ACC112 (cell line): Measurements from ENCODE around the gene MARCHF9.

Source experiments
- H2AFZ ChIP-seq: fragments of 200-600 bp; sonication (generic); one replicate; pipeline ENCODE4 v1.6.0; 2017; ENCODE audit warnings: antibody characterized with exemption, low read length; ENCODE audit not compliant: unreplicated experiment
- H3K27ac ChIP-seq: fragments of 200-600 bp; sonication (generic); 2 replicates; pipeline ENCODE4 v1.5.1; 2014; ENCODE audit warnings: low read depth, mild to moderate bottlenecking, antibody characterized with exemption, low read length, moderate library complexity
- H3K27me3 ChIP-seq: fragments of 200-600 bp; sonication (generic); 2 replicates; pipeline ENCODE4 v1.6.1; 2014; ENCODE audit warnings: mild to moderate bottlenecking, antibody characterized with exemption, low read length, moderate library complexity, mixed read lengths; ENCODE audit not compliant: insufficient read depth
- H3K36me3 ChIP-seq: fragments of 200-600 bp; sonication (generic); 2 replicates; pipeline ENCODE4 v1.6.1; 2016; ENCODE audit warnings: mild to moderate bottlenecking, antibody characterized with exemption, low read length, moderate library complexity, mixed read lengths; ENCODE audit not compliant: insufficient read depth
- H3K4me1 ChIP-seq: fragments of 200-600 bp; sonication (generic); one replicate; pipeline ENCODE4 v1.6.1; 2016; ENCODE audit warnings: low read length, mixed read lengths; ENCODE audit not compliant: insufficient read depth, unreplicated experiment, control insufficient read depth
- H3K4me3 ChIP-seq: fragments of 200-600 bp; sonication (generic); 2 replicates; pipeline ENCODE4 v1.5.1; 2014; ENCODE audit warnings: mild to moderate bottlenecking, low read depth, low read length
- H3K79me2 ChIP-seq: fragments of 200-600 bp; sonication (generic); one replicate; pipeline ENCODE4 v1.6.0; 2016; ENCODE audit warnings: low read length; ENCODE audit not compliant: control insufficient read depth, unreplicated experiment, insufficient read depth

MARCHF9 gene

DNA sequence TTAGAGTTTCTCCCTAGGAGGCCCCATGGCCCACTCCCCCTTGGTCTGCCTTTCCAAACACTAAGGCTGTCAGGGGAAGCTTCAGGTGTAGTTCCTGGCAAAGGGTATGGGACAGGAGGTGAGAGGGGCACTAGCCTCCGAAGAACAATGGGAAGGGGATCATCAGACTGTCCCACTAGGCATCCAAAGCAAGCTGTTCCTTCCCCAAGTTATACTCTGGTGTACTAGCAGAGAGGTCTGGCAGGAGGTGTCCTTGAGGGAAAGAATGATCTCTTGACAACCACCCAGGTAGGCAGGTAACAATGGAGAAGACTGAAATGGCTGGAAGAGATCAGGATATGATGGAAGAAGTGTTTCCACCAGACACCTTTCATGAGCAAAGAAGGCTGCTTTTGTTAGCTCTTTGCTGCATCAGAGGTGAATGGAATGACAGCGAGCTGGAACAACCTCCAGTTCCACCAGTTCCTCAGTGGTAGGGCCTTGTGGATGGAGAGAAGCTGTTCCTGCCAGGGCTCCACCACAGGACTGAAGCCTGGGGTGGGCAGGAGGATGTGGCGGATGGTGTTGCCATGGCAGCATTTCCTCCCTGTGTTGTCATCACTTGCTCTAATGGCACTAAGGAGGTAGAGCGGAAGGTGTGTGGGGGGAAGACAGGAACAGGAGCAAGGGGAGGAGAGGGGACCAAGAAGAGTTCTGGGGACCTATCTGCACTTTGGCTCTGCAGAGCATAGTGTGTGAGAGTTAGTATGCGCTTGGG is 14.1 kb upstream of the MARCHF9 start:
- 0 out of 2 replicates have a peak, but pooled peaks cover under 1% of the 10 kb centered on the region for H3K36me3 ChIP-seq
- H3K4me3 ChIP-seq: no peak overlapping the region
- H3K27me3 ChIP-seq: peaks cover 54% of the 10 kb centered on the region
- no peak overlapping the region for H2AFZ ChIP-seq
- no peak overlapping the region for H3K27ac ChIP-seq
- peaks cover 11% of the 10 kb centered on the region for H3K4me1 ChIP-seq
- no peaks in the 10 kb centered on the region for H3K79me2 ChIP-seq

GRCh38 chr12:57741413-57741789 is 13.5 kb upstream of the MARCHF9 start:
- no peaks in the 10 kb centered on the region for H3K79me2 ChIP-seq
- peaks cover 6% of the 10 kb centered on the region; the same call in 1 of the 2 replicates for H3K36me3 ChIP-seq
- peaks cover 10% of the 10 kb centered on the region for H3K4me1 ChIP-seq
- no peak overlapping the region for H2AFZ ChIP-seq
- no peak overlapping the region for H3K4me3 ChIP-seq
- peaks cover 49% of the 10 kb centered on the region for H3K27me3 ChIP-seq
- no peak overlapping the region for H3K27ac ChIP-seq

- Histone ChIP-seq H2AFZ (no peak overlapping the region), H3K79me2 (no peaks in the 10 kb centered on the region), H3K27me3 (peaks cover 42% of the 10 kb centered on the region)
These were observed 12.8 kb upstream of the MARCHF9 start for GRCh38 chr12:57741844-57742738.

GRCh38 chr12:57743769-57744168 is 11.1 kb upstream of the MARCHF9 start:
- peaks cover 26% of the 10 kb centered on the region for H3K27me3 ChIP-seq
- no peaks in the 10 kb centered on the region for H3K4me1 ChIP-seq
- no peaks in the 10 kb centered on the region for H3K79me2 ChIP-seq
- no peak overlapping the region for H2AFZ ChIP-seq
- H3K36me3 ChIP-seq: peaks cover 17% of the 10 kb centered on the region; the same call in 1 of the 2 replicates
- H3K4me3 ChIP-seq: no peak overlapping the region
- no peak overlapping the region for H3K27ac ChIP-seq

More at GRCh38 chr12:57741844-57742738, 12.8 kb upstream of the MARCHF9 start:
- Histone ChIP-seq H3K27ac (no peak overlapping the region), H3K4me3 (no peak overlapping the region), H3K36me3 (peaks cover 9% of the 10 kb centered on the region; the same call in 1 of the 2 replicates), H3K4me1 (peaks cover 6% of the 10 kb centered on the region)

DNA sequence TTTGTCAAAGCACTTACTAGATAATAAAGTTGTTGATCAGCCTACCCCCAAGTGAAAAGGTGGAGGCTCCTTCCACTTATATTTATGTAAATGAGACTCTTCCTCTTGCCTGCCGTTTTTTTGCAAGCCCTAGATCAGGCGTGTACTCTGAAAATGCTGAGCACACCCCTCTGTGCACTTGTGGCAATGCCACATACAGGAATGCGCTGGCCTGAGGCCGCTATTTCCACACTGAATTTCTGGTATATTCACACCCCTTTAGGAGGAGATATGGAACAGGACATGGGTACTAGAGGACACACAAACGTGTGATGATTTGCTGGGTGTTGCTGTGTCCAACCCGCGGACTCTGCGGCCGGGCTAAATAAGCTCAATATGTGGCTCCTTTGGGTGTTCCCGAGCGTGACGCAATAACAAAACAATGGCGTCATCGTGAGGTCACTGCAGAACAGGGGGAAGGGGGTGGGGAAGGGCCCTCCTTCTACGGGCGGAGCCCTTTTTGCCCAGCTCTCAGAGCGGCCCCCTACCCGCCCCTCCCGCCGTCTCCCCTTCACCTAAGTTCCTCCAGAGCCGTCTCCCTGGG is 10.6 kb upstream of the MARCHF9 start:
- Histone ChIP-seq H2AFZ (no peak overlapping the region), H3K79me2 (peaks cover 3% of the 10 kb centered on the region), H3K27ac (peak overlapping the region; percentile 88), H3K4me1 (no peaks in the 10 kb centered on the region), H3K27me3 (peaks cover 20% of the 10 kb centered on the region), H3K36me3 (peaks cover 20% of the 10 kb centered on the region; the same call in 1 of the 2 replicates), H3K4me3 (peak overlapping the region; percentile 96)

DNA sequence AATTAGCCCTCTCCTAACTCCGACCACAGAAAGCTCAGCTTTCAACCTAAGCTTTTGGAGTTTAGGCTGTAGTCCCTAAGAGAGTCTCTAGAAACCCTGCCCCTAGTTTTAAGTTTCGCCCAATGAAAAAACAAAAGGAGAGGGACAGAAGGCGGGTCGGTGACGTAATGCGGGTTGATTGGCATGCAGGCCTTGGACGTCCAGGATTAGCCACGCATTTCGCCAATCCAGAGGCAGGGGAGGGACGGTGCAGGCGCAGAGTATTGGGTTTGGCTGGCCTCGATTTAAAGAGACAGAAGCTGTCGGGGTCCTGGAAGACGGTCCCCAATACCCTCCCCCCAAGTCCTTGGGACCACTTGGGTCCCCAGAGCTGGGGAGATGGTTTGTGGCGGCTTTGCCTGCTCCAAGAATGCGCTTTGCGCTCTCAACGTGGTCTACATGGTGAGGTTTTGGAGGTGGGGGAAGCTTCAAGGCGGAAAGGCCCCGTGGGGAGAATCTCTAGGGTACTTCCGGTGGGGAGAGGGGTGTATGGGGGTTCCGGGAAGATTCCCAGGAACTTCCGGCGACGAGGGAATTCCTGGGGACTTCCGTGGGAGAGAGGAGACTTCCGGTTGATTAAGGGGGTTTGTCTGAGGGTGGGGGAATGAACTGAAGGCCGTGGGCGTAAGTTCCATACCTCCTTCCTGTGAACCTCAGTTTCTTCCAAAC is 10.0 kb upstream of the MARCHF9 start, which contains the start of gene TSPAN31:
Gene TSPAN31 (plus strand): TSS at position 263 of the 708 bp plus-strand sequence. CDS start 116 bp downstream, at position 379.
- Histone ChIP-seq H3K36me3 (peaks cover 20% of the 10 kb centered on the region; the same call in 1 of the 2 replicates), H3K4me1 (no peaks in the 10 kb centered on the region), H3K27ac (peak within 1 kb of the TSS; percentile 88), H3K4me3 (peak within 1 kb of the TSS; percentile 96), H3K27me3 (peaks cover 14% of the 10 kb centered on the region), H2AFZ (peak within 1 kb of the TSS; percentile 71), H3K79me2 (peaks cover 7% of the 10 kb centered on the region)

DNA sequence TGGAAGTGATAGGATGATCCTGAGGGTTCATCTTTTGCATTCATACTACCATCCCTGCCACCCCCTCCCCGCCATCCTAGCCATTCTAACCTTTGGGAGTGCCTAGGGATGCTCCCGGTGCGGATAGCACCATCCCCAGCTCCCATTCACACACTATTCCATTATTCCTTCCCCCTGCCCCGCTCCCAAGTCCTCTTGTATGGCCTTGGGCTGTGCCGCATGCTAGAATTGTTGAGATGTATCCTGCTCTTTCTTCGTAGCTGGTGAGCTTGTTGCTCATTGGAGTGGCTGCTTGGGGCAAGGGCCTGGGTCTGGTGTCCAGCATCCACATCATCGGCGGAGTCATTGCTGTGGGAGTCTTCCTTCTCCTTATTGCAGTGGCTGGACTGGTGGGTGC is 9.4 kb upstream of the MARCHF9 start:
- peaks cover 25% of the 10 kb centered on the region for H3K36me3 ChIP-seq
- H3K4me3 ChIP-seq: peak overlapping the region; percentile 96

DNA sequence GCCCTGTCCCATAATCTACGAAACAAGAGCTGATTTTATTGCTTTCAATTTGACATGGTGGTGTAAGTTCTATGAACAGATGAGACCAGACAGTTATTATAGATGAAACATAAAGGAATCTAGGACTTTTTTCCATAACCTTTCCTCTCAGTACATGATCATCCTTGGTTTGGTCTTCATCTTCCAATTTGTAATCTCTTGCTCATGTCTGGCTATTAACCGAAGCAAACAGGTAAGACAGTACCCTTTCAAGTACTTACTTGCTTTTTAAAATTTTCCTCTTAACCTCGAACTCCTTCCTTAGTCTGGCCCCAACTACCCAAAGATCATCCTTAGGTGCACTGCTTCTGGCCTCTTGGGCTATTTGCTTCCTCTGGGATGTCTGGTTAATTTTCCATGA is 8.9 kb upstream of the MARCHF9 start:
- peaks cover 3% of the 10 kb centered on the region for H3K27me3 ChIP-seq
- peaks cover 29% of the 10 kb centered on the region for H3K36me3 ChIP-seq
- H3K4me3 ChIP-seq: peak overlapping the region; percentile 96
- H3K27ac ChIP-seq: no peak overlapping the region
- H2AFZ ChIP-seq: no peak overlapping the region
- peaks cover 6% of the 10 kb centered on the region for H3K4me1 ChIP-seq
- H3K79me2 ChIP-seq: peaks cover 17% of the 10 kb centered on the region

More for the DNA sequence above, 9.4 kb upstream of the MARCHF9 start:
- Histone ChIP-seq H3K79me2 (peaks cover 12% of the 10 kb centered on the region), H3K27ac (peak overlapping the region; percentile 88), H2AFZ (peak overlapping the region; percentile 71), H3K27me3 (peaks cover 8% of the 10 kb centered on the region), H3K4me1 (peaks cover under 1% of the 10 kb centered on the region)

DNA sequence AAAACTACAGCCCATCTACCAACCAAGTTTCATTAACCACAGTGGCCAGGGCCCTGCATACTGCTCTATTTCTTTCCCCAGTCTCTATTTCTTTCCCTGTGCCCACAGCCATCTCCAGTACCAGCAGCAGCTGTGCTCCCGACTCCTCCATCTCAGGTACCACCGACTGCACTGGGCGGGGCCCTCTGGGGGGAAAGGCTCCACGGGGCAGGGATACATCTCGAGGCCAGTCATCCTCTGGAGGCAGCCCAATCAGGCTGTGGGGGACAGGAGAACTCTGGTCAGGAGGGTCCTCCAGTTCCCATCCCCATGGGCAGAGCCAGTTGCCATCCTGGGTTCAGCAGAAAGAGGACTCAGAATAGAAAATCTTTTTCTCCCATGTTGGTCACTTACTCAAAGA is 5.8 kb upstream of the MARCHF9 start:
- peaks cover 29% of the 10 kb centered on the region for H3K36me3 ChIP-seq
- H3K4me3 ChIP-seq: no peak overlapping the region

More for the DNA sequence above, 5.8 kb upstream of the MARCHF9 start:
- Histone ChIP-seq H3K27me3 (peaks cover 8% of the 10 kb centered on the region), H3K27ac (no peak overlapping the region), H3K4me1 (peaks cover 13% of the 10 kb centered on the region), H3K79me2 (peaks cover 28% of the 10 kb centered on the region), H2AFZ (no peak overlapping the region)
